Mesenchymal stem cell (in vitro differentiated cells and primary cell): ENCODE results near the gene TWIST2.

Experiments used
- DNase-seq: peaks from one replicate; pipeline ENCODE4 v3.0.0-alpha.2; 2013
- H2AFZ ChIP-seq: one replicate; pipeline ENCODE4 v1.6.1; 2013; ENCODE audit warnings: low read depth, mild to moderate bottlenecking, control low read depth, inconsistent platforms, low read length, moderate library complexity
- H2AK5ac ChIP-seq: 2 replicates; pipeline ENCODE4 v1.6.1; 2013; ENCODE audit warnings: low read length, moderate library complexity, mild to moderate bottlenecking, inconsistent platforms; ENCODE audit not compliant: severe bottlenecking
- H2BK120ac ChIP-seq: one replicate; pipeline ENCODE4 v1.6.1; 2013; ENCODE audit warnings: low read depth, mild to moderate bottlenecking, inconsistent platforms, low read length, moderate library complexity
- H2BK12ac ChIP-seq, 2 experiments: one replicate each; pipeline ENCODE4 v1.6.1; 2013; ENCODE audit warnings: inconsistent platforms in 2 of 2, low read length in 2 of 2, mild to moderate bottlenecking in 2 of 2, moderate library complexity in 2 of 2, control low read depth in 1 of 2
- H2BK15ac ChIP-seq: one replicate; pipeline ENCODE4 v1.6.1; 2013; ENCODE audit warnings: mild to moderate bottlenecking, low read depth, inconsistent platforms; ENCODE audit not compliant: poor library complexity, severe bottlenecking
- H2BK5ac ChIP-seq: 2 replicates; pipeline ENCODE4 v1.6.1; 2013; ENCODE audit warnings: low read depth, mild to moderate bottlenecking, low read length, control low read depth, inconsistent platforms; ENCODE audit not compliant: poor library complexity, severe bottlenecking
- H3K14ac ChIP-seq, 2 experiments: one replicate each; pipeline ENCODE4 v1.6.1; 2013; ENCODE audit warnings: inconsistent platforms in 2 of 2, low read length in 2 of 2, control low read depth in 1 of 2, mild to moderate bottlenecking in 1 of 2, moderate library complexity in 1 of 2
- H3K18ac ChIP-seq, 2 experiments: one replicate each; pipeline ENCODE4 v1.6.1; 2013; ENCODE audit warnings: inconsistent platforms in 2 of 2, low read length in 2 of 2, control low read depth in 1 of 2, low read depth in 1 of 2, mild to moderate bottlenecking in 1 of 2
- H3K23ac ChIP-seq, 2 experiments: one replicate each; pipeline ENCODE4 v1.6.1; 2013; ENCODE audit warnings: inconsistent platforms in 2 of 2, low read length in 2 of 2, mild to moderate bottlenecking in 2 of 2, moderate library complexity in 2 of 2, control low read depth in 1 of 2
- H3K27ac ChIP-seq: 2 replicates; pipeline ENCODE4 v1.5.1; 2013; ENCODE audit warnings: mild to moderate bottlenecking, moderate library complexity, low read length, control low read depth, inconsistent platforms; ENCODE audit not compliant: poor library complexity, severe bottlenecking
- H3K27me3 ChIP-seq, 2 experiments: 2 replicates each; pipeline versions ENCODE4 v1.6.1 to v1.7.0; 2013; ENCODE audit warnings: low read length in 2 of 2, mild to moderate bottlenecking in 2 of 2, moderate library complexity in 2 of 2, control low read depth in 1 of 2, inconsistent platforms in 1 of 2; ENCODE audit not compliant: control insufficient read depth in 1 of 2, insufficient read depth in 1 of 2
- H3K36me3 ChIP-seq, 2 experiments: 2 replicates each; pipeline versions ENCODE4 v1.6.1 to v1.7.0; 2013; ENCODE audit warnings: low read length in 2 of 2, control low read depth in 1 of 2, inconsistent platforms in 1 of 2, low read depth in 1 of 2, mild to moderate bottlenecking in 1 of 2; ENCODE audit not compliant: insufficient read depth in 2 of 2, control insufficient read depth in 1 of 2
- H3K4ac ChIP-seq, 2 experiments: one replicate each; pipeline ENCODE4 v1.6.1; 2013; ENCODE audit warnings: inconsistent platforms in 2 of 2, low read length in 2 of 2, mild to moderate bottlenecking in 2 of 2, moderate library complexity in 2 of 2, control low read depth in 1 of 2, low read depth in 1 of 2
- H3K4me1 ChIP-seq: 2 replicates; pipeline ENCODE4 v1.6.1; 2013; ENCODE audit warnings: low read depth, low read length, control low read depth; ENCODE audit not compliant: control insufficient read depth, insufficient read depth
- H3K4me2 ChIP-seq: 2 replicates; pipeline ENCODE4 v1.6.1; 2013; ENCODE audit warnings: low read length, mild to moderate bottlenecking, inconsistent platforms; ENCODE audit not compliant: poor library complexity, severe bottlenecking
- H3K4me3 ChIP-seq, 2 experiments: 2 replicates each; pipeline versions ENCODE4 v1.5.1 to v1.7.0; 2013; ENCODE audit warnings: low read length in 2 of 2, mild to moderate bottlenecking in 2 of 2, control low read depth in 1 of 2, low read depth in 1 of 2; ENCODE audit not compliant: insufficient read depth in 1 of 2
- H3K79me1 ChIP-seq: replicated peaks from 2 replicates; pipeline ENCODE4 v1.6.1; 2013; ENCODE audit warnings: mild to moderate bottlenecking, control low read depth, low read length, inconsistent platforms; ENCODE audit not compliant: poor library complexity, severe bottlenecking
- H3K9ac ChIP-seq: 2 replicates; pipeline ENCODE4 v1.7.0; 2013; ENCODE audit warnings: mild to moderate bottlenecking, low read length, moderate library complexity
- H3K9me3 ChIP-seq: 2 replicates; pipeline ENCODE4 v1.7.0; 2013; ENCODE audit warnings: mild to moderate bottlenecking, low read length; ENCODE audit not compliant: control insufficient read depth
- H4K8ac ChIP-seq: one replicate; pipeline ENCODE4 v1.6.1; 2013; ENCODE audit warnings: inconsistent platforms, mild to moderate bottlenecking, low read length, moderate library complexity
- H4K91ac ChIP-seq: one replicate; pipeline ENCODE4 v1.6.1; 2013; ENCODE audit warnings: mild to moderate bottlenecking, low read length, inconsistent platforms
- WGBS: methylation state at CpG from one replicate; pipeline ENCODE4 v1.1.7; 2013; ENCODE audit warnings: mixed read lengths; 5-methylcytosine and 5-hydroxymethylcytosine counted together

TWIST2 gene

DNA sequence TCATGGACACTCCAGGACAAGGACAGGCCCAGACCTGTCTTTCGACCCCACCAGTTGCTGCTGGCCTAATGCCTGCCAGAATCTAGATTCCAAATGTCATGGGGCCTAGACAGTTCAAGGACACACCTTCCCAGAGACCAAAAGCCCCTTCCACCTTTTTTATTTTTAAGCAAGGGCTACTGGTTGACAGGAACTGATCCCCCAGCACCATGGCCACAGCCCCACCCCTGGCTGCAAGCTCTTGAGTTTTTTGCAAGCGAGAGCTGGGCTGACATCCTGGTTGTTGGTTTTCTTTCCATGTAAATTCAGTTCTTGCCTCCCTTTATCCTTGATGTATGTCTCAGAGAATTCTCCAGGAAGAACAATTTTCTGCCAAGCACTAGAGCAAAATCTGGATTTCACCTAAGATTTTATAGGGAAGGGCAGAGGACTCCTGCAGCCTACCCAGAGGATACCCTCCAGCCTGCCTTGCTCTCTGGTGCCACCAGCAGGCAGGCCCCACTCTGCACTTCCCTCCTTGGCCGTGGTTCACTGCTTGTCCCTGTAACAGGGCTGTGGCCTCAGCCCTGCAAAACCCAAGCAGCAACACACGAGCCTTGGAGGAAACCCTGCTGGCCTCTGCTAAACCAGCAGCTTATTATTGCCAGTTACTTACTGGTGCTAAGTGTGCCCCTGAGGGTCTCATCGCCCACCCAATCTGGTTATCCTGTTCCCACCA lies 97.7 kb downstream of the TWIST2 start:
- Histone ChIP-seq H3K18ac (no peak overlapping the region), H3K9me3 (no peaks in the 10 kb centered on the region), H3K4me1 (peaks cover 4% of the 10 kb centered on the region), H4K91ac (no peak overlapping the region), H4K8ac (peak overlapping the region; percentile 52), H3K4ac (no peak overlapping the region), H2BK5ac (no peak overlapping the region), H2BK120ac (no peak overlapping the region), H2BK15ac (no peak overlapping the region), H3K9ac (peak overlapping the region; percentile 37), H2AFZ (no peak overlapping the region), H3K79me1 (no peaks in the 10 kb centered on the region), H3K23ac (no peak overlapping the region), H2AK5ac (no peak overlapping the region), H3K4me3 (no peak overlapping the region), H3K27me3 (no peaks in the 10 kb centered on the region), H3K27ac (no peak overlapping the region), H2BK12ac (no peak overlapping the region), H3K36me3 (no peaks in the 10 kb centered on the region), H3K14ac (no peak overlapping the region), H3K4me2 (no peak overlapping the region)
- WGBS, result 59% methylated on average over 5 of the region's 5 CpGs
- DNase-seq, result peak; percentile 66

DNA sequence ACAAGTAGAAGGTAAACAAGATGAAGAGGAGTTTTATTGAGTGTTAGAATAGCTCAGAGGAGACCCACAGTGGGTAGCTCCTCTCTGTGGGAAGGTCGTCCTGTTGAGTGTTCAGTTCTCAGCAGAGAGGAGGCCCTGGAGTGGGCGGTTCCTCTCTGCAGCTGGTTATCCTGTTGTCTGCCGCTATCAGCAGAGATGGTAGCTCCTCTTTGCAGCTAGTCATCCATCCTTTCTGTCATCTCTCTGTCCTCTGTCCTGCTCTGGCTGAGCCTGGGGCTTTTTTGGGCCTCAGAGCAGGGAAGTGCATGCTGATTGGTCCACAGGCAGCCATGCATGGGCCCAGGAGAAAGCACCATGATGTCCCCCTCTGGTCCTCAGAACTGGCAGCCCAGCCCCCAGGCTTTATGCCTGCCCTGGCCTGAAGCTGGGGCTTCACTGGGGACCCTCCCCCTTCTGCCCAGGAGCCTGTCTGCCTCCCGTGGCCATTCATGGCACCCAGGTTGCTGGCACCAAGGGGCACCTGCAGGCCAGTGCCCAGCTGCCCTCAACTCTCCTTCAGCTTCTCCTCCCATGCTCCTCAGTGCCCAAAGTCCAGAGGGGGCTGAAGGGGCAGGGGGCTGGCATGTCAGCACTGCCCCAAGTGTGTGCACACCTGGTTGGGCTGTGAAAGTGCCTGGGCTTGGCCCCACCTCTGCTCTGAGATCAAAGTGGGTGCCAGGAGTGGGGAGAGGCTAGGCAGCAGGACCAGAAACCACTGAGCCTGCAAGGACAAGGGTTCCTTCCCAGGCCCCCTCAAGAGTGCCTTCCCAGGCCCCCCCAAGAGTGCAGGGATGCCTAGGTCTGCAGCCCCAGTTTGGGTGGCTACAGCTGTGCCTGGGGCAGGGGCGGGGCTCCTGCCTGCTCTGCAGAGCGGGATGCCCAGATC lies 98.7 kb downstream of the TWIST2 start:
- peak overlapping the region; percentile 56 for H4K8ac ChIP-seq
- peak overlapping the region; percentile 37 for H3K9ac ChIP-seq
- peaks cover 4% of the 10 kb centered on the region for H3K4me1 ChIP-seq
- peak overlapping the region; percentile 28 for H4K91ac ChIP-seq
- no peak overlapping the region for H3K14ac ChIP-seq
- no peaks in the 10 kb centered on the region for H3K79me1 ChIP-seq
- no peak overlapping the region for H2AFZ ChIP-seq
- no peak overlapping the region for H3K4me2 ChIP-seq
- H2BK120ac ChIP-seq, result no peak overlapping the region
- no peak overlapping the region for H2BK5ac ChIP-seq
- DNase-seq, result no peak
- H3K27ac ChIP-seq, result no peak overlapping the region
- H2BK12ac ChIP-seq, result peak overlapping the region in 1 of 2 experiments; percentile 49
- H2BK15ac ChIP-seq, result no peak overlapping the region
- H3K4me3 ChIP-seq, result peak overlapping the region in 1 of 2 experiments; percentile 16
- H3K36me3 ChIP-seq, result no peaks in the 10 kb centered on the region
- no peak overlapping the region for H3K4ac ChIP-seq
- no peaks in the 10 kb centered on the region for H3K27me3 ChIP-seq
- H3K18ac ChIP-seq, result no peak overlapping the region
- H3K23ac ChIP-seq, result no peak overlapping the region
- H2AK5ac ChIP-seq, result no peak overlapping the region
- H3K9me3 ChIP-seq, result no peaks in the 10 kb centered on the region
- whole genome bisulfite sequencing, result 78% methylated on average over 6 of the region's 6 CpGs

DNA sequence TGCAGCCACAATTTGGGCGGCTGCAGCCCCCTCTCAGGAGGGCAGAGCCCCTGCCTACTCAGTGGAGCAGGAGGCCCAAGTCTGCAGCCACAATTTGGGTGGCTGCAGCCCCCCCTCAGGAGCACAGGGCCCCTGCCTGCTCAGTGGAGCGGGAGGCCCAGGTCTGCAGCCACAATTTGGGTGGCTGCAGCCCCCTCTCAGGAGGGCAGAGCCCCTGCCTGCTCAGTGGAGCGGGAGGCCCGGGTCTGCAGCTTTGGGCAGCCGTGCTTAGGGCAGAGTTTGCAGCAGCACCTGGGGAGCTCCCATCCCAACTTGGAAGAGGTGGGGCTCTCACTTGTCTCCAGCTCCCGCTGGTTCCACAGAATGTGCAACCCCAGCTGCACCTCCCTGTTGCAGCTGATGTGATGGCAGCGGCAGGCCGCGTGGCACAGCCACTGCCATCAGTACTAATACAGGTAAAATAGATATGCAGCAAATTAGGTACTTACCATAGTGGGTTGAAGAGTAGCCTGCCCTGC lies 99.4 kb downstream of the TWIST2 start:
- no peak overlapping the region for H2BK5ac ChIP-seq
- no peaks in the 10 kb centered on the region for H3K36me3 ChIP-seq
- peaks cover 4% of the 10 kb centered on the region for H3K4me1 ChIP-seq
- H2BK12ac ChIP-seq, result no peak overlapping the region
- no peak overlapping the region for H2AK5ac ChIP-seq
- no peak overlapping the region for H4K8ac ChIP-seq
- no peak for DNase-seq
- 93% methylated on average over 6 of the region's 9 CpGs for WGBS
- H2BK120ac ChIP-seq, result no peak overlapping the region
- peak overlapping the region in 1 of 2 experiments; percentile 60 for H3K4me3 ChIP-seq
- no peak overlapping the region for H2BK15ac ChIP-seq
- H3K27ac ChIP-seq, result no peak overlapping the region
- no peak overlapping the region for H4K91ac ChIP-seq
- H3K9me3 ChIP-seq, result no peaks in the 10 kb centered on the region
- peak overlapping the region; percentile 78 for H3K9ac ChIP-seq
- no peak overlapping the region for H3K14ac ChIP-seq
- no peak overlapping the region for H2AFZ ChIP-seq
- no peak overlapping the region for H3K23ac ChIP-seq
- no peaks in the 10 kb centered on the region for H3K27me3 ChIP-seq
- no peak overlapping the region for H3K4me2 ChIP-seq
- H3K18ac ChIP-seq, result no peak overlapping the region
- no peak overlapping the region for H3K4ac ChIP-seq
- no peaks in the 10 kb centered on the region for H3K79me1 ChIP-seq
